Hepatocyte (in vitro differentiated cells): Measurements from ENCODE around the gene FNDC11.

ENCODE experiments used
- EZH2phosphoT487 ChIP-seq: fragments of 200-600 bp; sonication (generic); IDR thresholded peaks from one replicate; pipeline ENCODE4 v1.6.1; 2018; ENCODE audit warnings: antibody characterized with exemption, mild to moderate bottlenecking, low read depth, moderate library complexity; ENCODE audit not compliant: unreplicated experiment, severe bottlenecking
- TF ChIP-seq, protein P1 (sequence below): fragments of 200-600 bp; sonication (generic); IDR thresholded peaks from 2 replicates; pipeline ENCODE4 v1.5.1; 2016; ENCODE audit warnings: antibody characterized with exemption, mild to moderate bottlenecking; ENCODE audit not compliant: poor library complexity

DNA sequence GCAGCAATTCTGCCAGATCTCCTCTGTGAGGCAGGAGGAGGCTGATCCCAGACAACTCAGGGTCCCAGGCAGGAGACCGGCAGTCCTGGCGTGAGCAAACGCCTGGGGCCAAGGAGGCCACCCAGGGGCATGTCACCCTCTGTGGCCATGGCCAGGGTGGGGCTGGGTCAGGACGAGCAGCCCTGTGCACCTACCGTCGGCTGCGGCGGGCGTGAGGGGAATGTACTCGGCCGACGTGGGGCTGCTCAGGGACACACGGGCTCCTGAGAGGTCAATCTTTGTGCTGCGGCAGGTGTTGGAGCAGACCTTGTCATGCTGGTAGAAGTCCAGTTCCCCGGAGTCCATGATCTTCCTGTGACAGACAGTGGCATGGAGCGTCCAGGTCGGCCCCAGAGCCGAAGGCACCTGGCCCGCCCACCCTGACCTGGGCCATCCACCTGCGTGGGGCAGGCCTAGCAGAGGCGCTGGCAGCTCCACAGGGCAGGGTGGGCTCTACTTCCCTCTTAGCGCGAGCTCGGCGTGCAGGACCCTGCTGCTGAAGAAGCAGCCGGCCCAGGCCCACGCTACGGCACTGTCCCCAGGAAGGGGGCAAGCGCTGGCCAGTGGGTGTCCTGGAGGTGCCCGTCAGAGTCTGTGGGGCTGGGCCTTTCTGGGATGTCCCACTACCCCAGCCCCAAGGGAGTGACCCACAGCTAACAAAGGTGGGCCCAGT is 41.6 kb downstream of the FNDC11 start:
- TF ChIP-seq, protein P1, sequence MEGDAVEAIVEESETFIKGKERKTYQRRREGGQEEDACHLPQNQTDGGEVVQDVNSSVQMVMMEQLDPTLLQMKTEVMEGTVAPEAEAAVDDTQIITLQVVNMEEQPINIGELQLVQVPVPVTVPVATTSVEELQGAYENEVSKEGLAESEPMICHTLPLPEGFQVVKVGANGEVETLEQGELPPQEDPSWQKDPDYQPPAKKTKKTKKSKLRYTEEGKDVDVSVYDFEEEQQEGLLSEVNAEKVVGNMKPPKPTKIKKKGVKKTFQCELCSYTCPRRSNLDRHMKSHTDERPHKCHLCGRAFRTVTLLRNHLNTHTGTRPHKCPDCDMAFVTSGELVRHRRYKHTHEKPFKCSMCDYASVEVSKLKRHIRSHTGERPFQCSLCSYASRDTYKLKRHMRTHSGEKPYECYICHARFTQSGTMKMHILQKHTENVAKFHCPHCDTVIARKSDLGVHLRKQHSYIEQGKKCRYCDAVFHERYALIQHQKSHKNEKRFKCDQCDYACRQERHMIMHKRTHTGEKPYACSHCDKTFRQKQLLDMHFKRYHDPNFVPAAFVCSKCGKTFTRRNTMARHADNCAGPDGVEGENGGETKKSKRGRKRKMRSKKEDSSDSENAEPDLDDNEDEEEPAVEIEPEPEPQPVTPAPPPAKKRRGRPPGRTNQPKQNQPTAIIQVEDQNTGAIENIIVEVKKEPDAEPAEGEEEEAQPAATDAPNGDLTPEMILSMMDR: no peak
- TF ChIP-seq EZH2phosphoT487: no peak
